VCaP (cell line): ENCODE data around the gene FABP7.

Experiments
- H3K27ac ChIP-seq: fragments of 450-650 bp; 2 replicates; pipeline ENCODE4 v1.5.1; 2017
- TF ChIP-seq, protein P1 (sequence below): fragments of 450-650 bp; conservative IDR thresholded peaks from 2 replicates; pipeline ENCODE4 v1.5.1; 2017; ENCODE audit warnings: mild to moderate bottlenecking, moderate library complexity

Gene FABP7

GRCh38 chr6:122789182-122790027, 9.9 kb downstream of the FABP7 start, which contains the start of gene SMPDL3A:
SMPDL3A (plus strand) TSS chr6:122789258; CDS start chr6:122789347, 89 bp downstream.
- H3K27ac ChIP-seq, result peak within 1 kb of the TSS; percentile 97
- TF ChIP-seq, protein P1, sequence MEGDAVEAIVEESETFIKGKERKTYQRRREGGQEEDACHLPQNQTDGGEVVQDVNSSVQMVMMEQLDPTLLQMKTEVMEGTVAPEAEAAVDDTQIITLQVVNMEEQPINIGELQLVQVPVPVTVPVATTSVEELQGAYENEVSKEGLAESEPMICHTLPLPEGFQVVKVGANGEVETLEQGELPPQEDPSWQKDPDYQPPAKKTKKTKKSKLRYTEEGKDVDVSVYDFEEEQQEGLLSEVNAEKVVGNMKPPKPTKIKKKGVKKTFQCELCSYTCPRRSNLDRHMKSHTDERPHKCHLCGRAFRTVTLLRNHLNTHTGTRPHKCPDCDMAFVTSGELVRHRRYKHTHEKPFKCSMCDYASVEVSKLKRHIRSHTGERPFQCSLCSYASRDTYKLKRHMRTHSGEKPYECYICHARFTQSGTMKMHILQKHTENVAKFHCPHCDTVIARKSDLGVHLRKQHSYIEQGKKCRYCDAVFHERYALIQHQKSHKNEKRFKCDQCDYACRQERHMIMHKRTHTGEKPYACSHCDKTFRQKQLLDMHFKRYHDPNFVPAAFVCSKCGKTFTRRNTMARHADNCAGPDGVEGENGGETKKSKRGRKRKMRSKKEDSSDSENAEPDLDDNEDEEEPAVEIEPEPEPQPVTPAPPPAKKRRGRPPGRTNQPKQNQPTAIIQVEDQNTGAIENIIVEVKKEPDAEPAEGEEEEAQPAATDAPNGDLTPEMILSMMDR, result peak; percentile 71

GRCh38 chr6:122790028-122790422, 10.5 kb downstream of the FABP7 start:
- TF ChIP-seq, protein P1, result no peak

DNA sequence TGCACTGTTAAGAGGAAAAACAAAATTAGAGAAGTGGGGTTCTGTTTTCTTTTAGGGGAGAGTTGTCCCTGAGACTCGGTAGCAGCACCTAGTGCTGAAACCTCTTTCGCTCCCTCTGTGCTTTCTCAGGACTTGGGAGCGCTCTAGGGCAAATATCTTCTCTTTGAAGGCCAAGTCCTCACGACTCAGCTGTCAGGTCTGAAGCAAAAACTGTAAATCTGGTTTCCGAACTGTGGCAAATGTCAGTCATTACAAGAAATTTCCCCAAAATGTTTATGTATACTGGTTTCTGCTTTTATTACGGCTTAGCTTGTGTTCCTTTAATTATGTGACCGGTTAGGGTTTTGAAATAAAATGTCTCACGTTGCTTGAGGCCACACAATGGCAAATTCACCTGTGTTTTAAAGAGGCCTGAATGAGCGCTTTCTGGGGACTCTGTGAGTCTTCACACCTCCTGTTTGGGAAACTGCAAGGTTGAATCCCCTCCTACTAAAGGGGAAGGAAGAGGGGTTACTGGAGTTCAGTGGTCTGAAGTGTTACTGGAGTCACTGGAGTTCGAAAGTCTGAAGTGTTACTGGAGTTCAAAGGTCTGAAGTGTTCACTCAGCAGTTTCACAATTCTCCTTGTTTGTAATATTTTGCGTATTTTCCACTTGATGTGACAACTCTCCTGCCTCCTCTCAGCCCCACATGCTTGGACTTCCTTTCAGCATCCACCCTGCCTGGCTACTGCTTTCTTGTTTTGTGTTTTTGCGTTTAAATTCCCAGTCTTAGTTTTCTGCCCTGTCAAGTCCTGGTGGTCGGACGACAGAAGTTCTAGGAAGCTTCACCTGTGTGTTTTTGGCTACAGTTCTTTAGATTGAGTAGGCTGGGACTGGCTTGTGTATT, 11.2 kb downstream of the FABP7 start:
- TF ChIP-seq, protein P1, result no peak
- peak overlapping the region; percentile 97 for H3K27ac ChIP-seq

More at GRCh38 chr6:122790028-122790422, 10.5 kb downstream of the FABP7 start:
- peak overlapping the region; percentile 97 for H3K27ac ChIP-seq

DNA sequence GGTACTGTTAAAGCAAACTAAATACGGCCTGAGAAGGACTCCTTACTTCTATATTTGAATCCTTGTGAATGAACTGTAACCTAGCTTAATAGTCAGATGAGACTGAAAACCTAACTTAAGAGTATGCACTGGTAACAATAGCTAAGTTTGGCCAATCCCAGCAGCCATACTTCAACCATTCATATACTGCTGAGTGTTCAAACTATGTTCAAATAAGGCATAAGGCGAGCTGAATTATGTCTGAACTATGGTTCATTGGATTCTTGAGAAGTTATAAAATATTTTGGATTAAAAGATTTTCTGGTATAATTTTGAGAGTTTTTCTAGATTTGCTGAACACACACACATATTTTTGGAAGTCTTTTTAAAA, 11.8 kb downstream of the FABP7 start:
- TF ChIP-seq, protein P1, result no peak
- peak overlapping the region; percentile 97 for H3K27ac ChIP-seq

DNA sequence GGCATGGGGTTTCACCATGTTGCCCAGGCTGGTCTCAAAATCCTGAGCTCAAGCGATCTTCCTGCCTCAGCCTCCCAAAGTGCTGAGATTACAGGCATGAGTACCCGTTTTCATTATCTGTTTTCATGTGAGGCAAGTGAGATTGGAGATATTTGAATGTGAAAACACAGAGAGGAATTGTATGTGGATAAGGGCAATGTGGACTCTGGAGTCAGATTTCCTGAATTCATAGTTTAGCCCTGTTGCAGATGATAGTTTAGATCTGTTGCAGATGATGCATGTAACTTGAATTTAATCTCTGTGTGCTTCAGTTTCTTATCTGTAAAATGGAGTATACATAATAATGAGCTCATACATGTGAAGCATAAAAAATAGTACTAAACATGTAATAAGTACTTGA, 13.2 kb downstream of the FABP7 start:
- H3K27ac ChIP-seq, result no peak overlapping the region
- TF ChIP-seq, protein P1, result no peak

- TF ChIP-seq, protein P1, result no peak
- peak overlapping the region; percentile 62 for H3K27ac ChIP-seq
These were observed 18.0 kb downstream of the FABP7 start for GRCh38 chr6:122797537-122797936.

GRCh38 chr6:122798099-122798641, 18.7 kb downstream of the FABP7 start:
- TF ChIP-seq, protein P1, result no peak
- H3K27ac ChIP-seq, result peak overlapping the region; percentile 62
